Psoas muscle (tissue), 8 donors: Measurements from ENCODE around the gene SLC28A2. TPM values are rescaled to one million over a fixed set of nuclear protein-coding genes. Genes with fewer than 3 reads are reported as not detected.
"Not testable (repeated sequence)": the region's sequence is repeated elsewhere in the genome, so short reads cannot be mapped to it uniquely, and the experiment has no call there.

Source experiments
- ATAC-seq, 4 donors: fragments of 200-7000 bp; cut with Tn5 transposase; one replicate each; pipeline ENCODE4 v1.9.1; 2020; ENCODE audit warnings: moderate library complexity in 3 of 4, mild to moderate bottlenecking in 2 of 4
- DNase-seq, 2 donors: peaks; one replicate each; pipeline ENCODE4 v3.0.0-alpha.2; 2020
- H3K27ac ChIP-seq: fragments of 200-600 bp; one replicate; pipeline ENCODE4 v1.8.0; 2022
- H3K27me3 ChIP-seq, 3 donors: fragments of 200-600 bp in 1 of 3; one replicate each; pipeline versions ENCODE4 v1.6.1 to v1.8.0; 2013 to 2022; ENCODE audit warnings: low read length in 2 of 3, mild to moderate bottlenecking in 2 of 3, moderate library complexity in 1 of 3; ENCODE audit not compliant: insufficient read depth in 3 of 3
- H3K36me3 ChIP-seq, 2 donors: fragments of 200-600 bp in 1 of 2; one replicate each; pipeline versions ENCODE4 v1.6.1 to v1.8.0; 2013 to 2022; ENCODE audit warnings: low read depth in 1 of 2, mild to moderate bottlenecking in 1 of 2, moderate library complexity in 1 of 2; ENCODE audit not compliant: insufficient read depth in 1 of 2
- H3K4me1 ChIP-seq: fragments of 200-600 bp; one replicate; pipeline ENCODE4 v1.8.0; 2022
- H3K4me3 ChIP-seq: fragments of 200-600 bp; one replicate; pipeline ENCODE4 v1.8.0; 2022; ENCODE audit warnings: mild to moderate bottlenecking
- H3K9me3 ChIP-seq: fragments of 200-600 bp; one replicate; pipeline ENCODE4 v1.8.0; 2022
- CTCF ChIP-seq: fragments of 200-600 bp; IDR thresholded peaks from one replicate; pipeline ENCODE4 v1.8.0; 2022; ENCODE audit warnings: antibody characterized with exemption
- WGBS, 3 donors: extraction: QIAGEN DNeasy Blood & Tissue Kit; methylation state at CpG; one replicate each; pipeline versions ENCODE4 v1.1.6 to v1.1.7; 2013; 5-methylcytosine and 5-hydroxymethylcytosine counted together
- intact Hi-C, 2 donors: fragments of 100-400 bp; cut with DNase I; formaldehyde crosslinking; loops; one replicate each; pipeline versions ENCODE4 v1.11.0 to v1.14.2; 2022
- polyA plus RNA-seq, 3 donors: library from polyadenylated mRNA; stranded (reverse); fragments of 200-250 nt; gene quantifications; one replicate each; pipeline ENCODE4 v1.2.3, GENCODE V29; 2013
- total RNA-seq, 4 donors: library from RNA; stranded (reverse); fragmentation: NEBNext Ultra II Directional in 2 of 4; extraction: Animal tissue kit (Norgen Biotek cat#: 25700) in 2 of 4; gene quantifications; one replicate each; pipeline versions ENCODE4 v1.2.1 to v1.2.4, GENCODE V29; 2021 to 2023
- donor health status: healthy with polysubstance abuse.
- donor health status: DM: no; HTN: no; CAD: no; lungs with moderate emphysema.
- donor health status: Bipolar disorder and iron deficiency.
- donor health status: healthy.
- donor health status: DM: yes; HTN: yes; CAD: no.
- donor health status: DM: no; HTN: no; CAD: no.
- donor health status: DM: no; HTN: no; CAD: no.
- donor health status: DM: yes; HTN: yes; CAD: no.

Gene SLC28A2
- total and polyA plus RNA-seq, 7 donors = 0.01 TPM; not detected in 6

- intact Hi-C loops = no loop called here
- H3K4me1 ChIP-seq = no peaks in the 10 kb centered on the region
- DNase-seq = no peak
- no peaks in the 10 kb centered on the region for H3K27me3 ChIP-seq
- H3K27ac ChIP-seq = no peak overlapping the region
- 65 to 81% (median 77%) methylated on average over 9 of the region's 9 CpGs for WGBS, 3 donors
- H3K36me3 ChIP-seq = no peaks in the 10 kb centered on the region
- TF ChIP-seq CTCF = no peak
- H3K9me3 ChIP-seq = peaks cover 51% of the 10 kb centered on the region
- ATAC-seq = no peak
- H3K4me3 ChIP-seq = no peak overlapping the region
These were observed 9.7 kb upstream of the SLC28A2 start for GRCh38 chr15:45242289-45242688.

GRCh38 chr15:45249125-45249780 is 2.8 kb upstream of the SLC28A2 start:
- Histone ChIP-seq H3K4me3 (no peak overlapping the region), H3K36me3 (no peaks in the 10 kb centered on the region), H3K4me1 (no peaks in the 10 kb centered on the region), H3K27ac (no peak overlapping the region), H3K9me3 (peaks cover 5% of the 10 kb centered on the region), H3K27me3 (no peaks in the 10 kb centered on the region)
- intact Hi-C loops = no loop called here
- ATAC-seq (no peak), DNase-seq (no peak)
- 95 to 98% (median 96%) methylated on average over 4 of the region's 4 CpGs for WGBS, 3 donors
- TF ChIP-seq CTCF = no peak

GRCh38 chr15:45253330-45253729 is 1.3 kb downstream of the SLC28A2 start:
- H3K9me3 ChIP-seq = no peaks in the 10 kb centered on the region
- H3K36me3 ChIP-seq = no peaks in the 10 kb centered on the region
- WGBS, 3 donors = 65 to 78% (median 67%) methylated on average over 2 of the region's 2 CpGs
- intact Hi-C loops = no loop called here
- no peak for ATAC-seq
- TF ChIP-seq CTCF = no peak
- no peaks in the 10 kb centered on the region for H3K4me1 ChIP-seq
- no peaks in the 10 kb centered on the region for H3K27me3 ChIP-seq
- DNase-seq = no peak
- no peak overlapping the region for H3K4me3 ChIP-seq
- no peak overlapping the region for H3K27ac ChIP-seq

GRCh38 chr15:45254405-45254804 is 2.4 kb downstream of the SLC28A2 start:
- TF ChIP-seq CTCF = no peak
- Histone ChIP-seq H3K36me3 (no peaks in the 10 kb centered on the region), H3K27me3 (no peaks in the 10 kb centered on the region), H3K27ac (no peak overlapping the region), H3K4me1 (no peaks in the 10 kb centered on the region), H3K9me3 (no peaks in the 10 kb centered on the region), H3K4me3 (no peak overlapping the region)
- intact Hi-C loops = no loop called here
- DNase-seq (no peak), ATAC-seq (no peak)
- 91 to 100% (median 96%) methylated on average over 1 of the region's 1 CpG for WGBS, 3 donors

GRCh38 chr15:45254824-45255223 is 2.8 kb downstream of the SLC28A2 start:
- H3K4me1 ChIP-seq, H3K27me3 ChIP-seq, H3K36me3 ChIP-seq, H3K27ac ChIP-seq, DNase-seq, intact Hi-C loops, H3K9me3 ChIP-seq, ATAC-seq, H3K4me3 ChIP-seq: not testable (repeated sequence)
- 67 to 73% (median 70%) methylated on average over 6 of the region's 6 CpGs for WGBS, 3 donors
